HepG2 (cell line): ENCODE results near the gene LRRC3.

Source experiments
- ARNT ChIP-seq: fragments of 450-650 bp; IDR thresholded peaks from 2 replicates; pipeline ENCODE4 v1.6.1; 2017
- CTCF ChIP-seq: sonication (generic); formaldehyde crosslinking; IDR thresholded peaks from 2 replicates; pipeline ENCODE4 v1.5.0; 2020; ENCODE audit warnings: mild to moderate bottlenecking, missing genetic modification reagents, moderate library complexity
- SIN3B ChIP-seq: fragments of 150-350 bp; IDR thresholded peaks from 2 replicates; pipeline ENCODE4 v1.6.1; 2014; ENCODE audit warnings: low read length
- YY1 ChIP-seq: IDR thresholded peaks from 2 replicates; pipeline ENCODE4 v1.6.1; 2011; ENCODE audit warnings: low read length, low read depth, moderate library complexity, mild to moderate bottlenecking; ENCODE audit not compliant: insufficient read depth, insufficient replicate concordance

GRCh38 chr21:44490405-44490804 is 35.1 kb downstream of the LRRC3 start:
- TF ChIP-seq SIN3B, result no peak
- no peak for TF ChIP-seq YY1
- TF ChIP-seq CTCF (CRISPR knock-in tag), result no peak
- no peak for TF ChIP-seq ARNT
